Measurements from ENCODE around the gene DNAJC25.

- no peak for TF ChIP-seq CTCF (IDR thresholded peaks at IDR 0.05)
- TF ChIP-seq POLR2A (IDR thresholded peaks at IDR 0.05): no peak
- no peak for TF ChIP-seq POLR2AphosphoS5 (IDR thresholded peaks at IDR 0.05)
Observed at GRCh38 chr9:111622626-111623025, 8.5 kb upstream of the DNAJC25 start.
